ENCODE measurements around the gene C9orf78. TPM values are rescaled to one million over a fixed set of nuclear protein-coding genes. Genes with fewer than 3 reads are reported as not detected.

The C9orf78 gene
- total and polyA plus RNA-seq, 2 experiments from 2014 or later: 34.4 to 84.6 TPM

DNA sequence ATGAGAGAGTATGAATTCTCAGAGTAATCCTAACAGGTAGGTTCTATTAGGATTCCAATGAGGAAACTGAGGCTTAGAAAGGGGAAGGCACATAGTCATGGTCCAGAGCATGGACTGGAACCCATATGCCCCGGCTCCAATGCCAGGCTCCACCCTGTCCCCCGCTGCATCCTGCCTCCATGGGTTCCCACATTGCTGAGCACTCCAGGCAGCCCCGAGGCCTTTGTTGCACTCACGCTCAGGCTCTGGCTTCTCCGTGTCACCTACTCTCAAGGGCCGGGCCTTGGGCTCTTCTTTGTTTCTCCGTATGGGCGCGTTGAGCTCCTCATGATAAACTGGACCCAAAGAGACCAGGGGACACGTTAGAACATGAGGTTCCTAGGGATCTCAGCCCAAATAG, 6.1 kb downstream of the C9orf78 start:
- H3F3A ChIP-seq (replicated peaks; ENCODE audit: low read depth): no peaks in the 10 kb centered on the region; the same call in 1 of the 2 replicates
- no peak for DNase-seq (ENCODE audit: low spot score)
- no peaks in the 10 kb centered on the region for H3K9me3 Mint-ChIP-seq
- TF ChIP-seq ZNF114 (CRISPR knock-in tag; IDR thresholded peaks at IDR 0.05) (no peak), JUNB (IDR thresholded peaks at IDR 0.05; ENCODE audit: unreplicated experiment) (no peak), NANOG (IDR thresholded peaks at IDR 0.05; ENCODE audit: borderline replicate concordance) (no peak), STAT1 (IDR thresholded peaks at IDR 0.05; ENCODE audit: unreplicated experiment) (no peak), CREB1 (CRISPR knock-in tag; IDR thresholded peaks at IDR 0.05; ENCODE audit: low read depth) (no peak)
- TF ChIP-seq, protein P1, sequence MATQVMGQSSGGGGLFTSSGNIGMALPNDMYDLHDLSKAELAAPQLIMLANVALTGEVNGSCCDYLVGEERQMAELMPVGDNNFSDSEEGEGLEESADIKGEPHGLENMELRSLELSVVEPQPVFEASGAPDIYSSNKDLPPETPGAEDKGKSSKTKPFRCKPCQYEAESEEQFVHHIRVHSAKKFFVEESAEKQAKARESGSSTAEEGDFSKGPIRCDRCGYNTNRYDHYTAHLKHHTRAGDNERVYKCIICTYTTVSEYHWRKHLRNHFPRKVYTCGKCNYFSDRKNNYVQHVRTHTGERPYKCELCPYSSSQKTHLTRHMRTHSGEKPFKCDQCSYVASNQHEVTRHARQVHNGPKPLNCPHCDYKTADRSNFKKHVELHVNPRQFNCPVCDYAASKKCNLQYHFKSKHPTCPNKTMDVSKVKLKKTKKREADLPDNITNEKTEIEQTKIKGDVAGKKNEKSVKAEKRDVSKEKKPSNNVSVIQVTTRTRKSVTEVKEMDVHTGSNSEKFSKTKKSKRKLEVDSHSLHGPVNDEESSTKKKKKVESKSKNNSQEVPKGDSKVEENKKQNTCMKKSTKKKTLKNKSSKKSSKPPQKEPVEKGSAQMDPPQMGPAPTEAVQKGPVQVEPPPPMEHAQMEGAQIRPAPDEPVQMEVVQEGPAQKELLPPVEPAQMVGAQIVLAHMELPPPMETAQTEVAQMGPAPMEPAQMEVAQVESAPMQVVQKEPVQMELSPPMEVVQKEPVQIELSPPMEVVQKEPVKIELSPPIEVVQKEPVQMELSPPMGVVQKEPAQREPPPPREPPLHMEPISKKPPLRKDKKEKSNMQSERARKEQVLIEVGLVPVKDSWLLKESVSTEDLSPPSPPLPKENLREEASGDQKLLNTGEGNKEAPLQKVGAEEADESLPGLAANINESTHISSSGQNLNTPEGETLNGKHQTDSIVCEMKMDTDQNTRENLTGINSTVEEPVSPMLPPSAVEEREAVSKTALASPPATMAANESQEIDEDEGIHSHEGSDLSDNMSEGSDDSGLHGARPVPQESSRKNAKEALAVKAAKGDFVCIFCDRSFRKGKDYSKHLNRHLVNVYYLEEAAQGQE (IDR thresholded peaks at IDR 0.05; ENCODE audit: unreplicated experiment): no peak
- TF ChIP-seq, protein P2, sequence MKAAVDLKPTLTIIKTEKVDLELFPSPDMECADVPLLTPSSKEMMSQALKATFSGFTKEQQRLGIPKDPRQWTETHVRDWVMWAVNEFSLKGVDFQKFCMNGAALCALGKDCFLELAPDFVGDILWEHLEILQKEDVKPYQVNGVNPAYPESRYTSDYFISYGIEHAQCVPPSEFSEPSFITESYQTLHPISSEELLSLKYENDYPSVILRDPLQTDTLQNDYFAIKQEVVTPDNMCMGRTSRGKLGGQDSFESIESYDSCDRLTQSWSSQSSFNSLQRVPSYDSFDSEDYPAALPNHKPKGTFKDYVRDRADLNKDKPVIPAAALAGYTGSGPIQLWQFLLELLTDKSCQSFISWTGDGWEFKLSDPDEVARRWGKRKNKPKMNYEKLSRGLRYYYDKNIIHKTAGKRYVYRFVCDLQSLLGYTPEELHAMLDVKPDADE (IDR thresholded peaks at IDR 0.05): no peak
- H3K27me3 ChIP-seq (ENCODE audit: insufficient read depth): no peaks in the 10 kb centered on the region
- peaks cover 29% of the 10 kb centered on the region for H3K36me3 ChIP-seq (ENCODE audit: insufficient read depth)
- no peaks in the 10 kb centered on the region for H4K20me1 ChIP-seq (replicated peaks; ENCODE audit: insufficient read depth)
- ATAC-seq: no peak
- no peak overlapping the region for H3K27ac Mint-ChIP-seq
- peaks cover 2% of the 10 kb centered on the region for H3K79me2 ChIP-seq (replicated peaks; ENCODE audit: insufficient read depth)
- H3K4me2 ChIP-seq: no peak overlapping the region
- peaks cover 49% of the 10 kb centered on the region for H3K36me3 Mint-ChIP-seq (ENCODE audit: low read depth)
- no peaks in the 10 kb centered on the region for H3K4me1 ChIP-seq (ENCODE audit: insufficient read depth)
- H3K4me3 Mint-ChIP-seq: no peak overlapping the region
- no peak overlapping the region for H3K4me3 ChIP-seq
- no peaks in the 10 kb centered on the region for H3K9me2 ChIP-seq (ENCODE audit: insufficient read depth)
- H3K27me3 Mint-ChIP-seq (ENCODE audit: insufficient read depth, low read depth, poor library complexity): peaks cover 10% of the 10 kb centered on the region
- no peak overlapping the region for H3K27ac ChIP-seq (ENCODE audit: low read depth)
- H2AFZ ChIP-seq: no peak overlapping the region
- peaks cover 2% of the 10 kb centered on the region for H3K4me1 Mint-ChIP-seq

DNA sequence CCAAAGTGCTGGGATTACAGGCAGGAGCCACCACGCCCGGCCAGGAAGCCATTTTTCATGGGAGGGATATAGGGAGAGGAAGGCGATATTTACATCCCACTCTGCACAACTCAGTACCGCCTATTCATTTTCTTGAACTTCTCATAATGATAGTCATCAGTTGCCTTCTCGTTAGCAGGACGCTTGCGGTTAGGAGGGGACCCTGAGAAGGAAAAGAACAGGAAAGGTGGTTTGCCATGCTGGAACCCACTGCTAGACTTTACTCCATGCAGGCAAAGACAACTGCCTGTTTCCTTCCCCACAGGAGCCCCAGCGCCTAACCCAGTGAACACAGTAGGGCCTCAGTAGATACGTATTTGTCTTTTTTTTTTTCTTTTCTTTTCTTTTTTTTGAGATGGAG, 7.0 kb downstream of the C9orf78 start:
- Histone ChIP-seq H3K4me3 (no peak overlapping the region), H3K36me3 (ENCODE audit: insufficient read depth) (peaks cover 26% of the 10 kb centered on the region), H3K4me2 (no peak overlapping the region), H3F3A (replicated peaks; ENCODE audit: low read depth) (no peaks in the 10 kb centered on the region), H3K4me1 (ENCODE audit: insufficient read depth) (no peaks in the 10 kb centered on the region), H3K27me3 (ENCODE audit: insufficient read depth) (no peaks in the 10 kb centered on the region), H3K9me2 (ENCODE audit: insufficient read depth) (no peaks in the 10 kb centered on the region), H2AFZ (no peak overlapping the region), H3K27ac (ENCODE audit: low read depth) (no peak overlapping the region), H4K20me1 (replicated peaks; ENCODE audit: insufficient read depth) (no peaks in the 10 kb centered on the region), H3K79me2 (replicated peaks; ENCODE audit: insufficient read depth) (peaks cover under 1% of the 10 kb centered on the region; the same call in 1 of the 2 replicates)
- Mint-ChIP-seq H3K27ac (no peak overlapping the region), H3K4me3 (no peak overlapping the region), H3K36me3 (ENCODE audit: low read depth) (peaks cover 45% of the 10 kb centered on the region), H3K4me1 (peaks cover under 1% of the 10 kb centered on the region; the same call in 1 of the 3 replicates), H3K9me3 (no peaks in the 10 kb centered on the region), H3K27me3 (ENCODE audit: insufficient read depth, low read depth, poor library complexity) (peaks cover 10% of the 10 kb centered on the region)
- ATAC-seq (no peak), DNase-seq (ENCODE audit: low spot score) (no peak)
- TF ChIP-seq ZNF114 (CRISPR knock-in tag; IDR thresholded peaks at IDR 0.05): no peak
- TF ChIP-seq POLR2AphosphoS5 (IDR thresholded peaks at IDR 0.05; ENCODE audit: low read depth): no peak
- no peak for TF ChIP-seq EZH2phosphoT487 (IDR thresholded peaks at IDR 0.05; ENCODE audit: unreplicated experiment)
- TF ChIP-seq, protein P3, sequence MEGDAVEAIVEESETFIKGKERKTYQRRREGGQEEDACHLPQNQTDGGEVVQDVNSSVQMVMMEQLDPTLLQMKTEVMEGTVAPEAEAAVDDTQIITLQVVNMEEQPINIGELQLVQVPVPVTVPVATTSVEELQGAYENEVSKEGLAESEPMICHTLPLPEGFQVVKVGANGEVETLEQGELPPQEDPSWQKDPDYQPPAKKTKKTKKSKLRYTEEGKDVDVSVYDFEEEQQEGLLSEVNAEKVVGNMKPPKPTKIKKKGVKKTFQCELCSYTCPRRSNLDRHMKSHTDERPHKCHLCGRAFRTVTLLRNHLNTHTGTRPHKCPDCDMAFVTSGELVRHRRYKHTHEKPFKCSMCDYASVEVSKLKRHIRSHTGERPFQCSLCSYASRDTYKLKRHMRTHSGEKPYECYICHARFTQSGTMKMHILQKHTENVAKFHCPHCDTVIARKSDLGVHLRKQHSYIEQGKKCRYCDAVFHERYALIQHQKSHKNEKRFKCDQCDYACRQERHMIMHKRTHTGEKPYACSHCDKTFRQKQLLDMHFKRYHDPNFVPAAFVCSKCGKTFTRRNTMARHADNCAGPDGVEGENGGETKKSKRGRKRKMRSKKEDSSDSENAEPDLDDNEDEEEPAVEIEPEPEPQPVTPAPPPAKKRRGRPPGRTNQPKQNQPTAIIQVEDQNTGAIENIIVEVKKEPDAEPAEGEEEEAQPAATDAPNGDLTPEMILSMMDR (conservative IDR thresholded peaks at IDR 0.05; ENCODE audit: low read depth in 2 of 2): no peak
